PC-9 (cell line): ENCODE data around the gene RBM7. TPM values are rescaled to one million over a fixed set of nuclear protein-coding genes. Genes with fewer than 3 reads are reported as not detected.

ENCODE experiments used
- BruUV-seq: library from RNA; stranded (reverse); fragments of 400-500 nt; replicated peaks from 2 replicates; lab custom pipeline; 2021; lab: Mats Ljungman, UMichigan
- CTCF ChIA-PET: fragments of 300-600 bp; sonication (Branson Sonifier 250); formaldehyde crosslinking; loops from one replicate; lab custom pipeline; 2022; ENCODE audit warnings: antibody characterized with exemption; lab: Charles Lee
- POLR2A ChIA-PET: fragments of 300-600 bp; sonication (Branson Sonifier 250); formaldehyde crosslinking; loops from one replicate; lab custom pipeline; 2022; ENCODE audit warnings: antibody characterized with exemption; ENCODE audit not compliant: unreplicated experiment; lab: Charles Lee
- DNase-seq, 2 experiments: peaks; one replicate each; pipeline versions ENCODE4 v3.0.0 to v3.0.0-alpha.2; 2015 to 2022; ENCODE audit warnings: mixed read lengths in 1 of 2
- H2AFZ ChIP-seq: fragments of 200-600 bp; sonication (generic); 2 replicates; pipeline ENCODE4 v1.8.1; 2017; ENCODE audit warnings: antibody characterized with exemption
- H3F3A ChIP-seq: fragments of 200-600 bp; sonication (generic); 2 replicates; pipeline ENCODE4 v1.8.1; 2017; ENCODE audit warnings: antibody characterized with exemption, mild to moderate bottlenecking, low read depth; ENCODE audit not compliant: insufficient read depth
- H3K27ac ChIP-seq: fragments of 200-600 bp; sonication (generic); 2 replicates; pipeline ENCODE4 v1.6.1; 2016; ENCODE audit warnings: mixed run types
- H3K27me3 ChIP-seq: fragments of 200-600 bp; sonication (generic); 2 replicates; pipeline ENCODE4 v1.6.1; 2016; ENCODE audit warnings: low read depth, mixed run types; ENCODE audit not compliant: insufficient read depth
- H3K36me3 ChIP-seq: fragments of 200-600 bp; sonication (generic); 2 replicates; pipeline ENCODE4 v1.6.1; 2016; ENCODE audit warnings: low read depth, mixed run types
- H3K4me1 ChIP-seq: fragments of 200-600 bp; sonication (generic); replicated peaks from 2 replicates; pipeline ENCODE4 v1.6.1; 2016; ENCODE audit warnings: mixed run types; ENCODE audit not compliant: insufficient read depth
- H3K4me2 ChIP-seq: fragments of 200-600 bp; sonication (generic); 2 replicates; pipeline ENCODE4 v1.6.1; 2017; ENCODE audit warnings: mixed run types
- H3K4me3 ChIP-seq: fragments of 200-600 bp; sonication (generic); 2 replicates; pipeline ENCODE4 v1.6.1; 2016; ENCODE audit warnings: mixed run types
- H3K79me2 ChIP-seq: fragments of 200-600 bp; sonication (generic); 2 replicates; pipeline ENCODE4 v1.6.1; 2017; ENCODE audit warnings: low read depth, mixed run types
- H3K9me2 ChIP-seq: fragments of 200-600 bp; sonication (generic); 2 replicates; pipeline ENCODE4 v1.8.1; 2017; ENCODE audit warnings: mild to moderate bottlenecking; ENCODE audit not compliant: insufficient read depth
- H3K9me3 ChIP-seq: fragments of 200-600 bp; sonication (generic); 2 replicates; pipeline ENCODE4 v1.8.1; 2016; ENCODE audit warnings: low read depth; ENCODE audit not compliant: insufficient read depth
- H4K20me1 ChIP-seq: fragments of 200-600 bp; sonication (generic); 2 replicates; pipeline ENCODE4 v1.8.1; 2017; ENCODE audit not compliant: insufficient read depth
- CTCF ChIP-seq: fragments of 200-600 bp; sonication (generic); conservative IDR thresholded peaks from 2 replicates; pipeline ENCODE4 v1.6.1; 2017; ENCODE audit warnings: mixed run types, antibody characterized with exemption, mild to moderate bottlenecking, moderate library complexity
- EZH2 ChIP-seq: fragments of 200-600 bp; sonication (generic); IDR thresholded peaks from 2 replicates; pipeline ENCODE4 v1.8.0; 2017; ENCODE audit warnings: antibody characterized with exemption, low read depth
- intact Hi-C: fragments of 100-400 bp; cut with micrococcal nuclease; formaldehyde crosslinking; loops from one replicate; pipeline ENCODE4 v1.10.0; 2022; ENCODE audit not compliant: unreplicated experiment
- total RNA-seq: library from RNA; stranded (reverse); gene quantifications from 2 replicates; pipeline ENCODE4 v1.2.3, GENCODE V29; 2021

Gene RBM7
- total RNA-seq, 1 experiment from 2014 or later, result 34.7 TPM

GRCh38 chr11:114386131-114386530 lies 14.3 kb upstream of the RBM7 start:
- POLR2A ChIA-PET, result no interaction called here
- no peak for TF ChIP-seq CTCF
- no peaks in the 10 kb centered on the region for H3K36me3 ChIP-seq
- H3K27me3 ChIP-seq, result no peaks in the 10 kb centered on the region
- no peaks in the 10 kb centered on the region for H3K4me1 ChIP-seq
- H3K27ac ChIP-seq, result no peak overlapping the region
- H3K4me2 ChIP-seq, result no peak overlapping the region
- no peak overlapping the region for H2AFZ ChIP-seq
- H3F3A ChIP-seq, result no peaks in the 10 kb centered on the region
- H3K9me3 ChIP-seq, result no peaks in the 10 kb centered on the region
- H3K9me2 ChIP-seq, result no peaks in the 10 kb centered on the region
- no peaks in the 10 kb centered on the region for H4K20me1 ChIP-seq
- no peak for DNase-seq
- intact Hi-C loops, result no loop called here
- no TSS peak for BruUV-seq
- CTCF ChIA-PET, result no interaction called here
- no peak overlapping the region for H3K4me3 ChIP-seq
- H3K79me2 ChIP-seq, result no peaks in the 10 kb centered on the region

GRCh38 chr11:114386545-114386944 lies 13.9 kb upstream of the RBM7 start:
- H2AFZ ChIP-seq, result no peak overlapping the region
- TF ChIP-seq CTCF (no peak), EZH2 (no peak)
- DNase-seq, result no peak
- intact Hi-C loops, result no loop called here
- H3K36me3 ChIP-seq, result no peaks in the 10 kb centered on the region
- CTCF ChIA-PET, result no interaction called here
- H3K9me3 ChIP-seq, result no peaks in the 10 kb centered on the region
- no peak overlapping the region for H3K4me3 ChIP-seq
- H3F3A ChIP-seq, result no peaks in the 10 kb centered on the region
- BruUV-seq, result no TSS peak
- H3K4me2 ChIP-seq, result no peak overlapping the region
- H3K79me2 ChIP-seq, result no peaks in the 10 kb centered on the region
- H3K27ac ChIP-seq, result no peak overlapping the region
- no peaks in the 10 kb centered on the region for H3K4me1 ChIP-seq
- no peaks in the 10 kb centered on the region for H3K9me2 ChIP-seq
- H3K27me3 ChIP-seq, result no peaks in the 10 kb centered on the region
- POLR2A ChIA-PET, result no interaction called here
- no peaks in the 10 kb centered on the region for H4K20me1 ChIP-seq

GRCh38 chr11:114392735-114393667 lies 7.5 kb upstream of the RBM7 start:
- H4K20me1 ChIP-seq, result no peaks in the 10 kb centered on the region
- peaks cover 10% of the 10 kb centered on the region; the same call in 1 of the 2 replicates for H3K4me1 ChIP-seq
- no peaks in the 10 kb centered on the region for H3K36me3 ChIP-seq
- no peak overlapping the region for H2AFZ ChIP-seq
- H3K79me2 ChIP-seq, result peaks cover 1% of the 10 kb centered on the region
- H3K27me3 ChIP-seq, result no peaks in the 10 kb centered on the region
- TF ChIP-seq EZH2 (no peak), CTCF (no peak)
- H3K9me2 ChIP-seq, result no peaks in the 10 kb centered on the region; the same call in 1 of the 2 replicates
- DNase-seq, result no peak
- no peak overlapping the region for H3K4me2 ChIP-seq
- no peaks in the 10 kb centered on the region for H3K9me3 ChIP-seq
- no TSS peak for BruUV-seq
- ChIA-PET CTCF (no interaction called here), POLR2A (no interaction called here)
- no peaks in the 10 kb centered on the region for H3F3A ChIP-seq
- H3K27ac ChIP-seq, result no peak overlapping the region
- intact Hi-C loops, result no loop called here
- H3K4me3 ChIP-seq, result no peak overlapping the region
